Testis (tissue), 2 donors: ENCODE data around the gene CRHR1.

Experiments used
- POLR2A ChIP-seq: fragments of 450-650 bp; IDR thresholded peaks from one replicate; pipeline ENCODE4 v1.6.1; 2017; ENCODE audit warnings: antibody characterized with exemption, mild to moderate bottlenecking, moderate library complexity
- TF ChIP-seq, protein P1 (sequence below), 3 experiments: fragments of 450-650 bp in 2 of 3; fragments of 200-600 bp in 1 of 3; sonication (generic) in 1 of 3; IDR thresholded peaks; one replicate each; pipeline ENCODE4 v1.5.1; 2016 to 2019; ENCODE audit warnings: antibody characterized with exemption in 3 of 3, mild to moderate bottlenecking in 2 of 3, moderate library complexity in 1 of 3

DNA sequence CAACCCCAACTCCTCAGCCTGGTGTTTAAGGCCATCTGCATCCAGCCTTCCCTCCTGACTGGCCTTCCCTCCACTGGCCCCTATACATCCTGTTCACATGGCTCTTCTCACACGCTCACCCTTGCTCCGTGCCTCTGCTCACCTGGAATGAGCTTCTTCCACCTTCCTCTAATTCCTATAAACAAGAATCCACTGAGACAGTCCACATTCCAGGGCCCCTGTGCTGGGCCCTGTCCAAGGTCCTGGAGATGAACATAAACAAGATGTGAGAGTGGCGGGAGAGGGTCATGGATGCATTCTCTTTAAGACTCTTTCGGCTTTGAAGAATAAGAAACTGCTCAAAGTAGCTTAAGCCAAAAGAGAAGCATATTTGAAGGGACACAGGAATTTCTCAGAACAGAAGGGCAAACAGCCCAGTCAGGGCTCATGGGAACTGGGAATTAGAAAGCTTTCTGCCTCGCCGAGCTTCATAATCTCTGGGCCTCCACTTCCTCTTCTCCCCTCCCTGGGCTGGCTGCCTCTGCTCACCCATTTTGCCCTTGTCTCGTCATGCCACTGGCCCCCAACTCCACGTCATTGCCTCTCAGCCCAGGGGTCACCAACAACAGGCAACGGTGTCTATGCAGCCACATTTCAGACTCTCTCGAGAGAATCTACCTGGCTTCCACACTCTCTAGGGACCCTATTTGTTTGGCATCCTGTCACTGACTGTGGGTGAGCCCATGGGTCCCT is 74.0 kb downstream of the CRHR1 start:
- TF ChIP-seq POLR2A, result no peak
- TF ChIP-seq, protein P1, sequence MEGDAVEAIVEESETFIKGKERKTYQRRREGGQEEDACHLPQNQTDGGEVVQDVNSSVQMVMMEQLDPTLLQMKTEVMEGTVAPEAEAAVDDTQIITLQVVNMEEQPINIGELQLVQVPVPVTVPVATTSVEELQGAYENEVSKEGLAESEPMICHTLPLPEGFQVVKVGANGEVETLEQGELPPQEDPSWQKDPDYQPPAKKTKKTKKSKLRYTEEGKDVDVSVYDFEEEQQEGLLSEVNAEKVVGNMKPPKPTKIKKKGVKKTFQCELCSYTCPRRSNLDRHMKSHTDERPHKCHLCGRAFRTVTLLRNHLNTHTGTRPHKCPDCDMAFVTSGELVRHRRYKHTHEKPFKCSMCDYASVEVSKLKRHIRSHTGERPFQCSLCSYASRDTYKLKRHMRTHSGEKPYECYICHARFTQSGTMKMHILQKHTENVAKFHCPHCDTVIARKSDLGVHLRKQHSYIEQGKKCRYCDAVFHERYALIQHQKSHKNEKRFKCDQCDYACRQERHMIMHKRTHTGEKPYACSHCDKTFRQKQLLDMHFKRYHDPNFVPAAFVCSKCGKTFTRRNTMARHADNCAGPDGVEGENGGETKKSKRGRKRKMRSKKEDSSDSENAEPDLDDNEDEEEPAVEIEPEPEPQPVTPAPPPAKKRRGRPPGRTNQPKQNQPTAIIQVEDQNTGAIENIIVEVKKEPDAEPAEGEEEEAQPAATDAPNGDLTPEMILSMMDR (IDR thresholded peaks at IDR 0.05), result no peak
